ENCODE results near the gene KCNMB4. TPM values are rescaled to one million over a fixed set of nuclear protein-coding genes. Genes with fewer than 3 reads are reported as not detected.

KCNMB4 gene
- total RNA-seq, 4 donors from 2014 or later: 1.1 to 10.9 (median 1.4) TPM

DNA sequence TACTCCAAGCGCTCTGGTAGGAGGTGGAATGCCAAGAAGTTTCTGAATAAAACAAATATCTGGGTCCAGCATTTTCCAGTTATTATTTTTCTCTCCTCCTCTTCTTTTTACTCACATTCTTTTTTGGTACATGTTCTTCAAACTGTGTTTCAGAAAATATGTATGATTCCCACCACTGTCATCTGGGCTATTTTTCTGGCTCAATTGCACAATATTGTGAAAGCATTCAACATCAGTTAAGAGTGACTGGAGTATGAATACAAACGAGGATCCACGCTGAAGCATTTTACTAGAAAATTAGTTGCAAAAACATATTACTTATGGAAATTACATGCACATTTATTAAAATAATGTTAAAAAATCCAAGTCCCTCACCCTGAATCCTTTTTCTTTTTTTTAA is 61.5 kb downstream of the KCNMB4 start:
- H3K27ac ChIP-seq: no peak overlapping the region
- intact Hi-C loops (cut with DNase I; ENCODE audit: low total_unique reads) (no loop called here), in situ Hi-C loops (cut with MboI; ENCODE audit: low pct_ligation_motif_present in 1 of 4, low pct_unique_long_range_greater_than_20kb in 1 of 4, low sequenced_read_pairs in 3 of 4) (no loop called here)
- no peak overlapping the region for H3K4me3 ChIP-seq
- no peak for DNase-seq
- 81 to 90% methylated on average over 3 of the region's 3 CpGs for WGBS, 2 donors (ENCODE audit: low coverage in 1 of 2)
- no peaks in the 10 kb centered on the region for H3K9me3 ChIP-seq
- H3K4me1 ChIP-seq: no peaks in the 10 kb centered on the region
- no peaks in the 10 kb centered on the region for H3K27me3 ChIP-seq
- H3K36me3 ChIP-seq: no peaks in the 10 kb centered on the region
- no peak for TF ChIP-seq POLR2AphosphoS5 (IDR thresholded peaks at IDR 0.05)
- TF ChIP-seq, protein P1, sequence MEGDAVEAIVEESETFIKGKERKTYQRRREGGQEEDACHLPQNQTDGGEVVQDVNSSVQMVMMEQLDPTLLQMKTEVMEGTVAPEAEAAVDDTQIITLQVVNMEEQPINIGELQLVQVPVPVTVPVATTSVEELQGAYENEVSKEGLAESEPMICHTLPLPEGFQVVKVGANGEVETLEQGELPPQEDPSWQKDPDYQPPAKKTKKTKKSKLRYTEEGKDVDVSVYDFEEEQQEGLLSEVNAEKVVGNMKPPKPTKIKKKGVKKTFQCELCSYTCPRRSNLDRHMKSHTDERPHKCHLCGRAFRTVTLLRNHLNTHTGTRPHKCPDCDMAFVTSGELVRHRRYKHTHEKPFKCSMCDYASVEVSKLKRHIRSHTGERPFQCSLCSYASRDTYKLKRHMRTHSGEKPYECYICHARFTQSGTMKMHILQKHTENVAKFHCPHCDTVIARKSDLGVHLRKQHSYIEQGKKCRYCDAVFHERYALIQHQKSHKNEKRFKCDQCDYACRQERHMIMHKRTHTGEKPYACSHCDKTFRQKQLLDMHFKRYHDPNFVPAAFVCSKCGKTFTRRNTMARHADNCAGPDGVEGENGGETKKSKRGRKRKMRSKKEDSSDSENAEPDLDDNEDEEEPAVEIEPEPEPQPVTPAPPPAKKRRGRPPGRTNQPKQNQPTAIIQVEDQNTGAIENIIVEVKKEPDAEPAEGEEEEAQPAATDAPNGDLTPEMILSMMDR (IDR thresholded peaks at IDR 0.05): no peak
- TF ChIP-seq POLR2A (IDR thresholded peaks at IDR 0.05): no peak
- TF ChIP-seq EP300 (IDR thresholded peaks at IDR 0.05; ENCODE audit: low read depth): no peak

DNA sequence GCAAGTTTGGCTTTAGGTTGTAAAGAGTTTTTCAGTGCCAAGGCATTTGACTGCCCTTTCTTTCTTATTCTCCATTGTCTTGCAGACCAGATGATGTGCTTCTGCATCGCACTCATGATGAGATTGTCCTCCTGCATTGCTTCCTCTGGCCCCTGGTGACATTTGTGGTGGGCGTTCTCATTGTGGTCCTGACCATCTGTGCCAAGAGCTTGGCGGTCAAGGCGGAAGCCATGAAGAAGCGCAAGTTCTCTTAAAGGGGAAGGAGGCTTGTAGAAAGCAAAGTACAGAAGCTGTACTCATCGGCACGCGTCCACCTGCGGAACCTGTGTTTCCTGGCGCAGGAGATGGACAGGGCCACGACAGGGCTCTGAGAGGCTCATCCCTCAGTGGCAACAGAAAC is 64.3 kb downstream of the KCNMB4 start:
- in situ Hi-C loops (cut with MboI; ENCODE audit: low pct_ligation_motif_present in 1 of 4, low pct_unique_long_range_greater_than_20kb in 1 of 4, low sequenced_read_pairs in 3 of 4): no loop called here
- no peaks in the 10 kb centered on the region for H3K9me3 ChIP-seq
- TF ChIP-seq, protein P1 (IDR thresholded peaks at IDR 0.05): no peak
- TF ChIP-seq POLR2A (IDR thresholded peaks at IDR 0.05): no peak
- no peak for TF ChIP-seq EP300 (IDR thresholded peaks at IDR 0.05; ENCODE audit: low read depth)
- TF ChIP-seq POLR2AphosphoS5 (IDR thresholded peaks at IDR 0.05): no peak
- intact Hi-C loops (cut with DNase I; ENCODE audit: low total_unique reads): no loop called here
- H3K36me3 ChIP-seq: no peaks in the 10 kb centered on the region
- H3K4me1 ChIP-seq: no peaks in the 10 kb centered on the region
- no peaks in the 10 kb centered on the region for H3K27me3 ChIP-seq
- no peak overlapping the region for H3K4me3 ChIP-seq
- 93% methylated on average over 11 of the region's 11 CpGs; no CpG with 5 or more reads in 1 of the 2 donors for WGBS, 2 donors (ENCODE audit: low coverage in 1 of 2)
- no peak for DNase-seq
- no peak overlapping the region for H3K27ac ChIP-seq

DNA sequence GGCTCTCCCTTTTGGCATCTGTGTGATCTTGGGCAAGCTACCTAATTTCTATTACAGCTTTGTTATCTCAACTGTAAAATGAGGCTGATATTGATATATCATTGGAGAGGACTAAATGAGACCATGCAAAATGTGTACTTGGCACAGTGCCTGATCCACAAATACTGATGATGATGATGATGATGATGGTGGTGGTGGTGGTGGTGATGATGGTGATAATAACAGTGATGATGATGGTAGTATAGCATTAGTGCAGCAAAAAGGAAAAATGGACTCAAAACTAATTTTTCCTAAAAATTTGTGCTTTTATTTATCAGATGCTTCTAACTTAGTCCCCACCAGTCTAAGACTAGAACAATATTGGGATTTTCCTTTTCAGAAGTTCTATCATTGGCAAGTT is 70.7 kb downstream of the KCNMB4 start:
- no peak overlapping the region for H3K4me3 ChIP-seq
- no peaks in the 10 kb centered on the region for H3K9me3 ChIP-seq
- TF ChIP-seq POLR2A (IDR thresholded peaks at IDR 0.05): no peak
- TF ChIP-seq POLR2AphosphoS5 (IDR thresholded peaks at IDR 0.05): no peak
- TF ChIP-seq EP300 (IDR thresholded peaks at IDR 0.05; ENCODE audit: low read depth): no peak
- TF ChIP-seq, protein P1 (IDR thresholded peaks at IDR 0.05): no peak
- no peaks in the 10 kb centered on the region for H3K4me1 ChIP-seq
- no peaks in the 10 kb centered on the region for H3K36me3 ChIP-seq
- no peak for DNase-seq
- no peak overlapping the region for H3K27ac ChIP-seq
- in situ Hi-C loops (cut with MboI; ENCODE audit: low pct_ligation_motif_present in 1 of 4, low pct_unique_long_range_greater_than_20kb in 1 of 4, low sequenced_read_pairs in 3 of 4) (no loop called here), intact Hi-C loops (cut with DNase I; ENCODE audit: low total_unique reads) (no loop called here)
- H3K27me3 ChIP-seq: no peaks in the 10 kb centered on the region

DNA sequence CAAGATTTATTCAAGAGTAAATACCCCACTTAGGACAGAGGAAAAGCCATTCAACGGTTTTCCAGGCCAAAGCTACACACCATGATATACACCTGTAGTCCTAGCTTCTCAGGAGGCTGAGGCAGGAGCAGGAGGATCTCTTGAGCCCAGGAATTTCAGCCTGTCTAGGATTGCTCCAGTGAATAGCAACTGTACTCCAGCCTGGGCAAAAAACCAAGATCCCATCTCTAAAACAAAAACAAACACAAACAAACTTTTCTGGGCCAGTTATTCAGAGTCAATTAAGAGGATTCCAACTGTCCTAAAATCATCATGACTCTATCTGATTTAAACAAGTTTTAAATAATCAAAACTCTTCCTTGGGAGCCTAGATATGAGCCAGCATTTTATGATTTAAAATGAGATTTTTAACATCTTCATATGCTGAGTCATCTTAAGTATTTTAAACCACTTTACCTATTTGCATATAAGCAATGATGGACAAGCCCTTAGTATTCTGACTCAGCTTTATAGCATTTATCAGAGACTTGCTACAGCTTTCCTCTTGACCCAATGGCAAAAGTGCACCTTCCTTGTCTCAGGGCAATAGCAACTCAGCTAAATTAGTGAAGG is 77.1 kb downstream of the KCNMB4 start:
- TF ChIP-seq POLR2A (IDR thresholded peaks at IDR 0.05) (no peak), EP300 (IDR thresholded peaks at IDR 0.05; ENCODE audit: low read depth) (no peak), POLR2AphosphoS5 (IDR thresholded peaks at IDR 0.05) (no peak)
- TF ChIP-seq, protein P1 (IDR thresholded peaks at IDR 0.05): no peak
- DNase-seq: no peak
- Histone ChIP-seq H3K4me3 (no peak overlapping the region), H3K27me3 (no peaks in the 10 kb centered on the region), H3K4me1 (no peaks in the 10 kb centered on the region), H3K27ac (no peak overlapping the region), H3K36me3 (no peaks in the 10 kb centered on the region), H3K9me3 (no peaks in the 10 kb centered on the region)
- 0 to 57% methylated on average over 1 of the region's 1 CpG for WGBS, 2 donors (ENCODE audit: low coverage in 1 of 2)
- in situ Hi-C loops (cut with MboI; ENCODE audit: low pct_ligation_motif_present in 1 of 4, low pct_unique_long_range_greater_than_20kb in 1 of 4, low sequenced_read_pairs in 3 of 4): no loop called here
- intact Hi-C loops (cut with DNase I; ENCODE audit: low total_unique reads): no loop called here

Data from transverse colon (tissue), 4 donors.